Right atrium auricular region (tissue), 2 donors: ENCODE data around the gene TMEM59L. TPM values are rescaled to one million over a fixed set of nuclear protein-coding genes. Genes with fewer than 3 reads are reported as not detected.
"Not testable (repeated sequence)": the region's sequence is repeated elsewhere in the genome, so short reads cannot be mapped to it uniquely, and the experiment has no call there.

Experiments
- DNase-seq: peaks from one replicate; pipeline ENCODE4 v3.0.0-alpha.2; 2019; ENCODE audit warnings: low spot score
- H3K27ac ChIP-seq, 2 donors: fragments of 200-600 bp; sonication (generic); 1 replicate in 1 of 2; 2 replicates in 1 of 2; pipeline ENCODE4 v1.5.1; 2016 to 2019
- H3K27me3 ChIP-seq, 2 donors: fragments of 200-600 bp; sonication (generic); one replicate each; pipeline versions ENCODE4 v1.5.1 to v1.6.0; 2017 to 2019
- H3K36me3 ChIP-seq: fragments of 200-600 bp; sonication (generic); one replicate; pipeline ENCODE4 v1.5.1; 2016
- H3K4me1 ChIP-seq, 2 donors: fragments of 200-600 bp; sonication (generic); one replicate each; pipeline versions ENCODE4 v1.5.1 to v1.6.0; 2017 to 2019
- H3K4me3 ChIP-seq, 2 donors: fragments of 200-600 bp; sonication (generic); 1 replicate in 1 of 2; 2 replicates in 1 of 2; pipeline ENCODE4 v1.5.1; 2017 to 2019; ENCODE audit warnings: mild to moderate bottlenecking in 1 of 2, moderate library complexity in 1 of 2
- H3K9me3 ChIP-seq, 2 donors: fragments of 200-600 bp; sonication (generic); one replicate each; pipeline ENCODE4 v1.5.1; 2019
- total RNA-seq, 2 donors: library from RNA; depleted of rRNA; stranded (reverse); fragments of >200 nt; gene quantifications; one replicate each; pipeline ENCODE4 v1.1.0, GENCODE V29; 2016
- TF ChIP-seq, protein P1 (sequence below), 2 donors: fragments of 200-600 bp; sonication (generic); IDR thresholded peaks; one replicate each; pipeline ENCODE4 v1.5.1; 2019; ENCODE audit warnings: antibody characterized with exemption in 2 of 2

The TMEM59L gene
- total RNA-seq, 2 donors from 2014 or later: 2.2 to 3.0 TPM

DNA sequence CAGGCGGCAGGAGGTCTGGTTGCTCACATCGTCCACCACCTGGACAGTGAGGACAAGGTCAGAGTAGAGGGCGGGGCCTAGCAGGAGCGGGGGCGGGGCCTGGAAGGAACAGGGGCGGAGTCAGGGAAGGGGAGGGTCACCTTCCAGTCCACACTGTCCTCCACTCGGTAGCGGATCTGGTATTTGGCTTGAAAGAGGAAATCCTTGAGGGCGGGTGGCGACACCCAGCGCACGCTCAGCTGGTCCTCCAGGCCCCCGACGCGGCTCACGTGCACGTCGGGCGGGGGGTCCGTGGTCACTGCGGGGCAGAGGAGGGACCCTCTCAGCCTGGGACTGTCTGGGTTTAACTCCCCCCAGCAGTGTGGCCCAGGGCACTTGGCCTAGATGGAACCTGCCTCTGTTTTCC lies 15.9 kb upstream of the TMEM59L start:
- H3K27me3 ChIP-seq: no peaks in the 10 kb centered on the region
- H3K36me3 ChIP-seq: no peaks in the 10 kb centered on the region
- no peak overlapping the region for H3K4me3 ChIP-seq
- peak; percentile 66 for DNase-seq
- TF ChIP-seq, protein P1, sequence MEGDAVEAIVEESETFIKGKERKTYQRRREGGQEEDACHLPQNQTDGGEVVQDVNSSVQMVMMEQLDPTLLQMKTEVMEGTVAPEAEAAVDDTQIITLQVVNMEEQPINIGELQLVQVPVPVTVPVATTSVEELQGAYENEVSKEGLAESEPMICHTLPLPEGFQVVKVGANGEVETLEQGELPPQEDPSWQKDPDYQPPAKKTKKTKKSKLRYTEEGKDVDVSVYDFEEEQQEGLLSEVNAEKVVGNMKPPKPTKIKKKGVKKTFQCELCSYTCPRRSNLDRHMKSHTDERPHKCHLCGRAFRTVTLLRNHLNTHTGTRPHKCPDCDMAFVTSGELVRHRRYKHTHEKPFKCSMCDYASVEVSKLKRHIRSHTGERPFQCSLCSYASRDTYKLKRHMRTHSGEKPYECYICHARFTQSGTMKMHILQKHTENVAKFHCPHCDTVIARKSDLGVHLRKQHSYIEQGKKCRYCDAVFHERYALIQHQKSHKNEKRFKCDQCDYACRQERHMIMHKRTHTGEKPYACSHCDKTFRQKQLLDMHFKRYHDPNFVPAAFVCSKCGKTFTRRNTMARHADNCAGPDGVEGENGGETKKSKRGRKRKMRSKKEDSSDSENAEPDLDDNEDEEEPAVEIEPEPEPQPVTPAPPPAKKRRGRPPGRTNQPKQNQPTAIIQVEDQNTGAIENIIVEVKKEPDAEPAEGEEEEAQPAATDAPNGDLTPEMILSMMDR (IDR thresholded peaks at IDR 0.05): no peak
- no peaks in the 10 kb centered on the region for H3K9me3 ChIP-seq
- no peak overlapping the region for H3K27ac ChIP-seq
- peaks cover 0 to 28% of the 10 kb centered on the region in 2 donors for H3K4me1 ChIP-seq

DNA sequence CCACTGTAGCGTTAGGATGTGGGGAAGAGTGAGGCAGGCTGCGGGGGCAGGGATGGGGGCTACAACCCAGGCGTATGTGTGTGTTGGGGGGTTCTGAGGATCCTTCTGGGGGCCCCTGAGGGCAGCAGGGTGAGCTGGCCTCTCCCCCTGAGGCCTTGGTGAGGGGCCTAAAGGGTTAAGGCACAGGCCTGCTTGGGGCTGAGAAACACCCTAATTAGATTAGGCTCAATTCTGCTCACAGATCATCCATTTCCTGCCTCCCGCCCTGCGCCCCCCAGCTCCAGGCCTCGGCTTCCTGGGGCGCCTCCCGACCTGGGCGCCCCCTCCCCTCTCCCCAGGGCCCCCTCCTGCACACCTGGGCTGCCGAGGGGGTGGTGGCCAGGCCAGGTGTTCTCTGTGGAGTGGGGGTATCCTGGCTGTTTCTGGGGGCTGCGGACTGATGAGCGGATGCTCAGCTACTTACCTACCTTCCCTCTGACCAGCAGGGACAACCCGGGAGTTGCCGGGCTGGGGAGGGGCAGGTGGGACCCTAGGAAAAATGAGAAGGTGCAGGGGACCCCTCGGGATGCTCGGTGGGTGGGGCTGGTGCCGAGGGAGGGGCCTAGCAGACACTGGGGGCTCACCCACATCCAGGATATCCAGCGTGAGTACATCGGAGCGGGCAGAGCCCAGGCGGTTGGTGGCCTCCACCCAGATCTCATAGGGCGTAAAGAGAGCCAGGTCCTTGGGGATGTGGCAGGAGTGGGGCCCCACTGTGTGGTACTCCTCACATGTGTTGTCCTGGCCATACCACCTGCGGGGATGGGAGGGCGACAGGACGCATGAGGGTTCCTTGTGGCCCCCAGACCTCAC lies 14.6 kb upstream of the TMEM59L start:
- no peak overlapping the region for H3K27ac ChIP-seq
- DNase-seq: no peak
- H3K36me3 ChIP-seq: no peaks in the 10 kb centered on the region
- H3K27me3 ChIP-seq: no peaks in the 10 kb centered on the region
- peaks cover 0 to 28% of the 10 kb centered on the region in 2 donors for H3K4me1 ChIP-seq
- no peak overlapping the region for H3K4me3 ChIP-seq
- TF ChIP-seq, protein P1 (IDR thresholded peaks at IDR 0.05): no peak
- no peaks in the 10 kb centered on the region for H3K9me3 ChIP-seq

DNA sequence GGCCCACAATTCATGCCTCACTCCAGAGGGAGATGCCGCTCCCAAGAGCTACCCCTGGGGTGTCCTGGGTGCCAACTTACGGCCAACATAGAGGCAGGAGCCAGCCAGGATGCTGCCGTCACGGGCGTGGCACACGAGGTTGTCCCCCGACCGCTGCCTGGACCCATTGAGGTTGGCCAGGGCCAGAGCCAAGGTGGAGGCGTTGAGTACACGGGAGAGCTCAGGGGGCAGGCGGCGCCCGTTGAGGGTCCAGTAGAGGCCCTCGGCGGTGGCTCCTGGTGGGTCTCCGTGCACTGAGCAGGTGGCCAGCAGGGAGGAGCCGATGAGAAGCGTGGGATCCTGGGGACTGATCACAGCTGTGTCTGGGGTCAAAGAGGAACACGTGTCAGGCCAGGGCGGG lies 13.2 kb upstream of the TMEM59L start:
- DNase-seq: no peak
- Histone ChIP-seq H3K9me3 (no peaks in the 10 kb centered on the region), H3K27me3 (peaks cover 7% of the 10 kb centered on the region in 2 donors), H3K27ac (no peak overlapping the region), H3K4me3 (no peak overlapping the region), H3K36me3 (no peaks in the 10 kb centered on the region), H3K4me1 (peaks cover 0 to 30% of the 10 kb centered on the region in 2 donors)
- TF ChIP-seq, protein P1 (IDR thresholded peaks at IDR 0.05): no peak

DNA sequence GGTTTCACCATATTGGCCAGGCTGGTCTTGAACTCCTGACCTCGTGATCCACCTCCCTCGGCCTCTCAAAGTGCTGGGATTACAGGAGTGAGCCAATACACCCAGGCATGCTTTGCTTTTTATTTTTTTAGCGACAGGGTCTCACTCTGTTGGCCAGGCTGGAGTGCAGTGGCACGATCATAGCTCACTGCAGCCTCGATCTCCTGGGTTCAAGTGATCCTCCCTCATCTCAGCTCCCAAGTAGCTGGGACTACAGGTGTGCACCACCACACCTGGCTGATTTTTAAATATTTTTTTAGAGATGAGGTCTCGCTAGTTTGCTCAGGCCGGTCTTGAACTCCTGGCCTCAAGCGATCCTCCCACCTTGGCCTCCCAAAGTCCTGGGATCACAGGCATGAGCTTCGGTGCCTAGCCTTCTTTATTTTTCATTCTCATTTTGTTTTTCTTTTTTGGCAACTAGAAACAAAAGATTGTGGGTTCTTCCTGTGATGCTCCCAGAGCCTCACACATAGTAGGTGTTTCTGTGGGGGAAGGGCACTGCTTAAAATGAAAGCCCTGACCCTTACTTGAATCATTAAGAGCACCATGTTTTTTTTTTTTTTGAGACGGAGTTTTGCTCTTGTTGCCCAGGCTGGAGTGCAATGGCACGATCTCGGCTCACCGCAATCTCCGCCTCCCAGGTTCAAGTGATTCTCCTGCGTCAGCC lies 11.8 kb upstream of the TMEM59L start:
- H3K27me3 ChIP-seq: peaks cover 17 to 18% of the 10 kb centered on the region in 2 donors
- H3K36me3 ChIP-seq, DNase-seq, H3K4me3 ChIP-seq, H3K27ac ChIP-seq, H3K9me3 ChIP-seq: not testable (repeated sequence)
- peaks cover 0 to 24% of the 10 kb centered on the region in 2 donors for H3K4me1 ChIP-seq

DNA sequence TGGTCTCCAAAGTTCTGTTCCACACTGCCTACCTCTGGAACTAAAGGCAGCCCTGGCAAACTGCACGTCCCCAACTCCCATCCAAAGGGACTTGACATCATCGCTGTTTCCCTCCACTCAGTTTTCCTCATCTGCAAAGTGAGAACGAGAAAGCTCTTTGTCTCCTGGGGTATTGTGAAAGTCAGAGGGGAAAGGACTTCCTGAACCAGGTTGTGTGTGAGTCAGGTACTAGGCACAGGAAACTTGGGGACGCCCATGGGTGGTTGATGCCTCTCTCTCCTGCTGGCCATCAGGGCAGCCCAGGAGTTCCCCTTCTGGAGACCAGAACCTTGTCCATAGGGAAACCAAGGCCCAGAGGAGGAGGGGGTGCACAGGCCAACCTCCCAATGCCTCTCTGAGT lies 10.8 kb upstream of the TMEM59L start:
- Histone ChIP-seq H3K9me3 (no peaks in the 10 kb centered on the region), H3K36me3 (no peaks in the 10 kb centered on the region), H3K27me3 (peaks cover 17 to 22% of the 10 kb centered on the region in 2 donors), H3K4me3 (no peak overlapping the region), H3K4me1 (peaks cover 0 to 24% of the 10 kb centered on the region in 2 donors), H3K27ac (no peak overlapping the region)
- DNase-seq: no peak
- TF ChIP-seq, protein P1 (IDR thresholded peaks at IDR 0.05): no peak

DNA sequence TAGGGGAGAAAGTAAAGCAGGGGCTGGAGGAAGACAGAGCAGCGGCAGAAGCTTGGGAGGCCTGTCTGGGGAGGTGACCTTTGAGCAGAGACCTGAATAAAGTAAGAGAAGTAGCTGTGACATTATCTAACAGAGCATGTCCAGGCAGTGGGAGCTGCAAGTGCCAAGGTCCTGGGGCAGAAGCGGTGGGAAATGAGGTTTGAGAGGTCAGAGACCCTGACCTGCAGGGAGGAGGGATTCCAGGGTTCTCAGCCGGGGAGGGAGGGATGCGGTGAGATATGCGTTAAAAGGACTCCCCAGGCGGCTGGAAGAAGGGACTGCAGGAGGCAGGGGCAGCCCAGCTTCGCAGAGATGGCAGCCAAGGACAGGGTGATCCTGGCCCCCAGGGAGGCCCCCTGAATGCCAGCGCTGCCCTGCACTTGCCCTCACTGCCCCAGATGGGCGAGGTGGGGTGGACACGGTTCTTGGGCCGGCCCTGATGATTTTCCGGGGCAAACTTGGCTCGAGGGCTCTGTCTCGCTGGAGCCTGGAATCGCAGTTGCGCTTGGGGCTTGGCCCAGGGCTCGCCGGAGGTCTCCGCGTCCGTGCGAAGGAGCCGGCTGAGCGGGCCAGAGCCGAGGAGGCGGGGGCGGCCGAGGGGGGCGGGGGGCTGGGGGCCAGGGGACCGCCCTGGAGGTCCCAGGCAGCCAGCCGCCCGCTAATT lies 9.3 kb upstream of the TMEM59L start:
- Histone ChIP-seq H3K9me3 (no peaks in the 10 kb centered on the region), H3K36me3 (no peaks in the 10 kb centered on the region), H3K27me3 (peaks cover 27 to 34% of the 10 kb centered on the region in 2 donors), H3K4me3 (peak overlapping the region in 1 of 2 donors; percentile 53), H3K27ac (peak overlapping the region in 1 of 2 donors; percentile 1), H3K4me1 (peaks cover 0 to 35% of the 10 kb centered on the region in 2 donors)
- TF ChIP-seq, protein P1 (IDR thresholded peaks at IDR 0.05): peak in 1 of 2 donors; percentile 14
- DNase-seq: no peak
